Fibroblast of skin of abdomen (primary cell): ENCODE data around the gene C1QC. TPM values are rescaled to one million over a fixed set of nuclear protein-coding genes. Genes with fewer than 3 reads are reported as not detected.

Experiments used
- DNase-seq: peaks from one replicate; pipeline ENCODE4 v3.0.0-alpha.2; 2013
- polyA plus RNA-seq, 2 experiments: library from polyadenylated mRNA; unstranded; fragments of 120-200 nt; gene quantifications; one replicate each; pipeline ENCODE4 v1.2.1, GENCODE V29; 2013; ENCODE audit not compliant: insufficient read length in 2 of 2

C1QC gene
- 0.15 TPM for polyA plus RNA-seq (2013, experiment 1 of 2; ENCODE audit: insufficient read length)
- not detected for polyA plus RNA-seq (2013, experiment 2 of 2; ENCODE audit: insufficient read length)

DNA sequence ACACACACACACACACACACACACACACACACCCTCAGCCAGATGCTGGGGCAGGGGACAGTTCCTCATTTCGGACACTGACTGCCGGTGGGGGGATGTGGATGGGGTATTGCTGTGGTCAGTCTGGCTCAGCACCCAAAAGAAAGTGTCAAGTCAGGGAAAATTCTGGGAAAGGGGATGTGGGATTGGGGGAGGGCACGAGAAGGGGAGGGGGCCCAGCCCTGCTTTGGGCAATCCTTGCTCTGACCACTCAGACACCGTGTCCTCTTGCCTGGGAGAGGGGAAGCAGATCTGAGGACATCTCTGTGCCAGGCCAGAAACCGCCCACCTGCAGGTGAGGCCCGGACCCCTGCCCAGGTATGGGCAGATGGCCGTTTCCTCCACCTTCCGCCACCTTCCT lies at the start of gene C1QC:
C1QC (plus strand) TSS at position 253 of the 400 bp plus-strand sequence. CDS start 391 bp downstream, outside the sequence.
- DNase-seq = no peak

DNA sequence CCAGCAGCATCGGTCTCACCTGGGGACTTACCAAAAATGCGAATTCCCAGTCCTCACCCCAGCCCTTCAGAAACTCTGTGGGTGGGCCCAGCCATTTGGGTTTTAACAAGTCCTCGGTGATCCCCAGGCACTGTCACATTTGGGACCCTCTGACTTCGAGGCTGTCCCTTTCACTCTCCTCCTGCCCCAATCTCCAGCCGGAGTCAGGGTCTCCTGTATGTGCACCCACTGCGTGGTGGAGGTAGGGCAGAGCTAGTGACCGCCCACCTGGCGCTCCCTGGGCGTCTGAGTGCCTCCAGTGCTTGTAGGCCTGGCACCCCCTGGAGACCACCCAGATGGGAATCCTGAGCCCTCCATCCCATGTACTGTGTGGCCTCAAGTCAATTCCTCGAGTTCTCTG lies 49.0 kb upstream of the C1QC start:
- DNase-seq = no peak

DNA sequence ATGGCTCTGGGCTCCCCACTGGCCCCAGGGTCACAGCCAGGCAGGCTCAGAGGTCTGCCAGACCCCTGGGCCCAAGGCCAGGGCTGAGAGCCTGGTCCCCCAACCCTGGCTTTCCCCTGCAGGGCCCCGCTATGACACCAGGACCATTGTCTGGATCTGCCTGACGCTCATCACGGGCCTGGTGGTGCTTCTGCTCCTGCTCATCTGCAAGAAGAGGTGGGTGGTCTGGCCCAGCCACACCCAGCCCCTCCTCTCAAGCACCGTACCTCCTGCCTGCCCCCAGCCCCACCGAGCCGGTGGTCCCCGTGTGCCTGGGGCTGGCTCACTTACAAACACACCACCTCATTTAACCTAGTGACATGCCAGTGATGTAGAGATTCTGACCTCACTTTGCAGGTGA lies 48.3 kb upstream of the C1QC start:
- DNase-seq = no peak

GRCh38 chr1:22597301-22597965 lies 46.0 kb upstream of the C1QC start:
- DNase-seq = no peak

DNA sequence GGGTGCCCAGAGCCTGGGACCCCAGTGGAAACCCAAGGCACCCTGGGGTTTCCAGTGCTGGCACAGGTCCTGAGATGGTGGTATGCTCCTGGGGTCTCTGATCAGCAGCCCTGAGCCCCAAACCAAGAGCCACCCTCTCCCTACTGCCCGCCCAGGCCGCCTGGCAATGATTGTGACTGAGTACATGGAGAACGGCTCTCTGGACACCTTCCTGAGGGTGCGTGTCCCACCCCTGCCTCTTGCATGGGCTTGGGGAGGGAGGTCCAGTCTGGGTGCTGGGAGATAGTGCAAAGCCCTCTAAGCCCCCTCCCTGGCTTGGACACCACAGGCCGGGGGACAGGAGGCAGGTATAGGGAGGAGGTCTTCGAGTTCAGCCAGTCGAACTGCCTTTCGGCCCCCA lies 45.4 kb upstream of the C1QC start:
- no peak for DNase-seq

DNA sequence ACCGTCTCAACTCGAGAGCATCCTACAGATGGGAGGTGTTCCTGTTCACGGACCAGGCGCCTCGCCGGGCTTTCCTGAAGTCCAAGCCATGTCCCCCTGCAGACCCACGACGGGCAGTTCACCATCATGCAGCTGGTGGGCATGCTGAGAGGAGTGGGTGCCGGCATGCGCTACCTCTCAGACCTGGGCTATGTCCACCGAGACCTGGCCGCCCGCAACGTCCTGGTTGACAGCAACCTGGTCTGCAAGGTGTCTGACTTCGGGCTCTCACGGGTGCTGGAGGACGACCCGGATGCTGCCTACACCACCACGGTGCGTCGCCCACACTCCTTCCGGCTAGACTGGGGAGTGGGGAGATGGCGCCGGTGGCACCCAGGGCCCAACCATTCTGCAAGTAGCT lies 44.7 kb upstream of the C1QC start:
- DNase-seq = no peak

- no peak for DNase-seq
Measured at GRCh38 chr1:22600071-22600816, 43.2 kb upstream of the C1QC start.

GRCh38 chr1:22600817-22601605 lies 42.4 kb upstream of the C1QC start:
- DNase-seq = no peak

- DNase-seq = no peak
Measured at GRCh38 chr1:22601610-22602009, 41.8 kb upstream of the C1QC start.

GRCh38 chr1:22602060-22602740 lies 41.2 kb upstream of the C1QC start:
- DNase-seq = no peak

- DNase-seq = no peak
Measured at GRCh38 chr1:22606161-22606560, 37.3 kb upstream of the C1QC start.

DNA sequence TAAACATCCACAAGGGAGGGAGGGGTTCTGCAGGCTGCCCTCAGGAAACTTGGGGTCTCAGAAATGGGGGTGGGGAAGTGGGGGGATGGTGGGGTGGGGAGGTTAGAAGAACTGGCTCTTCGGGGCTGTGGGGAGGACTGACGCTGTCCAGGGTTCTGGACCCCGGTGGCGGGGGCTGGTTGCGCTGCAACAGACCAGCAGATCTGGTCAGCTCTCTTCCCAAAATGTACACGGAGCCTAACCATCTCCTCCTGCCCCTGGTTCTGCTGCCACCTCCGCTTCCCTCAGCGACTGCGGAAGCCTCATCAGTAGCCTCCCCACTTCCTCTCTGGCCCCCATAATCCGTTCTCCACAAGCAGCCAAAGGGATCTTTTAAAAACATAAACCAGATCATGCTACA lies 36.3 kb upstream of the C1QC start:
- DNase-seq = no peak

- DNase-seq = no peak
Measured at GRCh38 chr1:22608361-22608760, 35.1 kb upstream of the C1QC start.

GRCh38 chr1:22609291-22609690 lies 34.1 kb upstream of the C1QC start:
- DNase-seq = no peak

DNA sequence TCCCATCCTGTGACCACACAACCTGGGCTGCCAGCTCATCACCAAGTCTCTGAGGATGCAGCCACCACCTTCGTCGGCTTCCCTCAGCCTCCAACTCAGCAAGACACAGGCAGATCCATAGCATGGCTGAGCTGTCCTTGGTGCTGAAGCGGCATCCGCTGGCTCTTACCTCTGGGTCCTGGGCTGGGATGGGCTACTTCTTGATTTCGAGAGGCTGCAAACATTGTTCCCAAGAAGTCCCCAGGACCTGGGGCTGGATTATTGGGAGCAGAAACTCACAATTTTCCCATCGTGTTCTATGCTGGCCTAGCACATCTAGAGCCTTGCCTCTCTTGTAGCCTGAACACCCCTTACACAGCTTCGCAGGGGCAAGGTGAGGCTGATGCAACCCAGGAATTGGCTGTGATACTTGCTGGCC lies 31.9 kb upstream of the C1QC start:
- DNase-seq = peak; percentile 55

DNA sequence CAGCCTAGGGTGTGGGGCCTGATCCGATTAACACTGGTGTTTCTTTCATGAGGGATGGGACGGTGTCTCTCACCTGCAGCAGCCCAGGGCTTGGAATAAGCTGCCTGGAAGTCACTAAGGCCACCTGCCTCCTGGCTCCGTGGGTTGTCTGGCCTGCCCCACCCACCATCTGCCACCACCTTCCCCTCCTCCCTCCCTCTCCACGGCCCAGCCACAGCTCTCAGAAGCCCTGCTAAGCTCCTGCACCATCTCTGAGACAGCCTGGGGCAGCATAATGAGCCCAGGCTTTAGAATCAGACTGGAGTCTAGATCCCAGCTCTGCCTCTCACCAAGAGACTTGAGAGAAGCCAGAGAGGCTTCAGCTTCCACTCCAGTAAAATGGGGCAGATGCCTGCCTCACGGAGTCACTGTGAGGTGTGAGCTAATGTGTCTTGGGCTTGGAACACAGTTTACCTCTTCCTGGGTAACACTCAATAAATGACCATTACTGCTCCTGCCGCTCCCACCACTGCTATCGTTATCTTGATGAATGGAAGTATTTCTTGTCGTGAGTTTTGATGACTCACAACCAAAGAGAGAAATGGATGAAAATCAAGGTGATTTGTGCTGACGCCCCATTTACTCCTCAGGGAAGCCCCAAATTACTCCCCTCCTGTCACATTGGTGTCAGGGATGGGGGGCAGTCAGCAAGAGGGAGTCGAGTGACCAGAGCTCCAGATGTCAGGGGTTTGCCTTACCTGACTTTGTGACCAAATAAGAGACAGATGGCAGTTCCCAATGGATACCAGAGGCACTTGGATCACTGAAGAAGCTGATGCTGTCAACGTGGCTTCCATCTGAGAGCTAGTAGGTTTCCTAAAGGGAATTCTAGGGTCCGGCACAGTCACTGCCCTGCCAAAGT lies 30.5 kb upstream of the C1QC start:
- DNase-seq = no peak

- DNase-seq = no peak
Measured at GRCh38 chr1:22613572-22613918, 29.9 kb upstream of the C1QC start.

DNA sequence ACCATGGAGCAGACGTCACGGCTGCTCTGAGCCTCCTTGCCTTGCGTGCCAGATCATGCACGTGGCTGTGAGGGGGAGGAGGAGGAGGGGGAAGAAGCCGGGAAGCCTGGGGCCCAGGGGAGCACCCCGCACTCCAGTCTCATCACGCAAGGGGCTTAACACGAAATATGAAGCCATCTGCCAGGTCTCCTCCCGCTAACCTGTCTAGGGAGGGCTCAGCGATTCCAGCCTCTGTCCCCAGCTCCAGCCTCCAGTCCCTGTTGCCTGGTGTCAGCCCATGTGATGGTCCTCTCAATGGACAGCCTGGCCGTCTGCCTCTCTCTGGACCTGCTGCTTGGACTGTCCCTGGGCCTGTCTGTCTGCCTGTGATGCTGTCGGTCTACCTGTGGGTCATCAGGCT lies 29.5 kb upstream of the C1QC start:
- DNase-seq = no peak

GRCh38 chr1:22615886-22616285 lies 27.5 kb upstream of the C1QC start:
- no peak for DNase-seq

GRCh38 chr1:22616571-22616970 lies 26.9 kb upstream of the C1QC start:
- no peak for DNase-seq

DNA sequence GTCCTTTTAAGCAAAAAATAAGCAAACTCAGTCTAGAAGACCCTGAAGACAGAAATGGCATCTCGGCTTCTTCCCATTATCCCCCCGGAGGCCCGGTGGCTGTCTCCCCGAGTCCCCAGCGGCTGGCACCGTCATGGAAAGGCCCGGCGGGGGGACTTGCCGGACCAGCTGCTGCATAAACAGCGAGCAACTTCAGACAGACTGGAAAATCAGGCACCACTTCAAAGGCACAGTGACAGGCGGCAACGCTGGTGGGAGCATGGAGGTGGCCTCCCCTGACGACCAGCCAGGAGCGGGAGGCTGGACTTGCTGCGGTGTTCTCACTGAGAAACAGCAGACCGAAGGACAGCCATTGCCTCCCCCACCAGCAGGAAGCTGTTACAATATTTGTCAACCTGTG lies 25.4 kb upstream of the C1QC start:
- no peak for DNase-seq

GRCh38 chr1:22619252-22619651 lies 24.2 kb upstream of the C1QC start:
- no peak for DNase-seq
